Measurements from ENCODE around the gene RAF1. TPM values are rescaled to one million over a fixed set of nuclear protein-coding genes. Genes with fewer than 3 reads are reported as not detected.

The RAF1 gene
- total and polyA plus RNA-seq, 9 of the 15 experiments (the other 6 are each of a cell fraction or from before 2014, with no cell fraction given) = 28.0 to 183 (median 85.6) TPM

- TF ChIP-seq ASH1L (IDR thresholded peaks at IDR 0.05; ENCODE audit: borderline replicate concordance, low read depth, partially characterized antibody) (no peak), PHTF2 (CRISPR knock-in tag; IDR thresholded peaks at IDR 0.05) (no peak), PPARD (CRISPR knock-in tag; IDR thresholded peaks at IDR 0.05) (no peak), ZNF696 (CRISPR knock-in tag; conservative IDR thresholded peaks at IDR 0.05) (no peak), MEIS2 (IDR thresholded peaks at IDR 0.05; ENCODE audit: partially characterized antibody) (peak; percentile 78), WHSC1 (IDR thresholded peaks at IDR 0.05; ENCODE audit: low read length) (no peak), HIVEP1 (CRISPR knock-in tag; IDR thresholded peaks at IDR 0.05) (no peak), ZNF740 (CRISPR knock-in tag; IDR thresholded peaks at IDR 0.05) (no peak), ZNF740 (tag; IDR thresholded peaks at IDR 0.05) (no peak), KDM1A (IDR thresholded peaks at IDR 0.05) (no peak), ZNF586 (CRISPR knock-in tag; conservative IDR thresholded peaks at IDR 0.05) (no peak), HDAC3 (IDR thresholded peaks at IDR 0.05; ENCODE audit: borderline replicate concordance, partially characterized antibody) (no peak), ZC3H8 (IDR thresholded peaks at IDR 0.05) (no peak), FUS (optimal IDR thresholded peaks at IDR 0.05; ENCODE audit: low read depth, low read length) (no peak), SMAD1 (IDR thresholded peaks at IDR 0.05; ENCODE audit: low read depth, low read length, partially characterized antibody) (no peak), ELK3 (CRISPR knock-in tag; IDR thresholded peaks at IDR 0.05) (no peak), CHD4 (IDR thresholded peaks at IDR 0.05; ENCODE audit: insufficient read depth, insufficient replicate concordance, low read depth, low read length, poor library complexity, severe bottlenecking) (no peak), GMEB1 (CRISPR knock-in tag; IDR thresholded peaks at IDR 0.05) (no peak), KDM5B (IDR thresholded peaks at IDR 0.05; ENCODE audit: insufficient replicate concordance, low read depth, low read length) (no peak), TEAD2 (tag; IDR thresholded peaks at IDR 0.05) (no peak), ARNT (IDR thresholded peaks at IDR 0.05) (no peak), LEF1 (IDR thresholded peaks at IDR 0.05) (no peak; the same call in 1 of the 2 replicates), MBD1 (CRISPR knock-in tag; IDR thresholded peaks at IDR 0.05) (0 out of 2 replicates have a peak, but pooled peaks have one; percentile 16), BCOR (IDR thresholded peaks at IDR 0.05) (no peak), BACH1 (tag; IDR thresholded peaks at IDR 0.05) (no peak), JUN (IDR thresholded peaks at IDR 0.05; ENCODE audit: borderline replicate concordance, low read depth, low read length) (peak; percentile 76; the same call in 1 of the 2 replicates), JUN (CRISPR knock-in tag; IDR thresholded peaks at IDR 0.05; ENCODE audit: borderline replicate concordance) (no peak)
Measured at GRCh38 chr3:12627370-12627769, 36.5 kb downstream of the RAF1 start (continued).

All from K562 (cell line).